ENCODE data around the gene MBNL2. TPM values are rescaled to one million over a fixed set of nuclear protein-coding genes. Genes with fewer than 3 reads are reported as not detected.
"Not testable (repeated sequence)": the region's sequence is repeated elsewhere in the genome, so short reads cannot be mapped to it uniquely, and the experiment has no call there.

The MBNL2 gene
- total RNA-seq, 3 donors from 2014 or later = 68.5 to 131 (median 120) TPM

- no peaks in the 10 kb centered on the region for H3K36me3 ChIP-seq
- H3K27ac ChIP-seq = no peak overlapping the region
- H3K4me1 ChIP-seq = no peaks in the 10 kb centered on the region
- H3K4me3 ChIP-seq = no peak overlapping the region
- no peaks in the 10 kb centered on the region for H3K9me3 ChIP-seq
- no peak for DNase-seq (ENCODE audit: low spot score in 2 of 2)
- TF ChIP-seq, protein P1, sequence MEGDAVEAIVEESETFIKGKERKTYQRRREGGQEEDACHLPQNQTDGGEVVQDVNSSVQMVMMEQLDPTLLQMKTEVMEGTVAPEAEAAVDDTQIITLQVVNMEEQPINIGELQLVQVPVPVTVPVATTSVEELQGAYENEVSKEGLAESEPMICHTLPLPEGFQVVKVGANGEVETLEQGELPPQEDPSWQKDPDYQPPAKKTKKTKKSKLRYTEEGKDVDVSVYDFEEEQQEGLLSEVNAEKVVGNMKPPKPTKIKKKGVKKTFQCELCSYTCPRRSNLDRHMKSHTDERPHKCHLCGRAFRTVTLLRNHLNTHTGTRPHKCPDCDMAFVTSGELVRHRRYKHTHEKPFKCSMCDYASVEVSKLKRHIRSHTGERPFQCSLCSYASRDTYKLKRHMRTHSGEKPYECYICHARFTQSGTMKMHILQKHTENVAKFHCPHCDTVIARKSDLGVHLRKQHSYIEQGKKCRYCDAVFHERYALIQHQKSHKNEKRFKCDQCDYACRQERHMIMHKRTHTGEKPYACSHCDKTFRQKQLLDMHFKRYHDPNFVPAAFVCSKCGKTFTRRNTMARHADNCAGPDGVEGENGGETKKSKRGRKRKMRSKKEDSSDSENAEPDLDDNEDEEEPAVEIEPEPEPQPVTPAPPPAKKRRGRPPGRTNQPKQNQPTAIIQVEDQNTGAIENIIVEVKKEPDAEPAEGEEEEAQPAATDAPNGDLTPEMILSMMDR (IDR thresholded peaks at IDR 0.05) = no peak
- TF ChIP-seq POLR2A (IDR thresholded peaks at IDR 0.05) (no peak), POLR2AphosphoS5 (IDR thresholded peaks at IDR 0.05) (no peak)
- intact Hi-C loops (cut with DNase I; ENCODE audit: low total_unique reads) = loop anchor here (10.0 kb wide), 1 partner anchor 232 kb away; no protein-coding TSS in a partner anchor
- no peaks in the 10 kb centered on the region for H3K27me3 ChIP-seq
These were observed 124.6 kb downstream of the MBNL2 start for GRCh38 chr13:97346561-97347254.

- Histone ChIP-seq H3K4me1 (no peaks in the 10 kb centered on the region), H3K27ac (no peak overlapping the region), H3K4me3 (no peak overlapping the region), H3K36me3 (no peaks in the 10 kb centered on the region), H3K27me3 (no peaks in the 10 kb centered on the region), H3K9me3 (no peaks in the 10 kb centered on the region)
- no peak for TF ChIP-seq POLR2AphosphoS5 (IDR thresholded peaks at IDR 0.05)
- TF ChIP-seq, protein P1 (IDR thresholded peaks at IDR 0.05) = no peak
- TF ChIP-seq POLR2A (IDR thresholded peaks at IDR 0.05) = no peak
- DNase-seq (ENCODE audit: low spot score in 2 of 2) = no peak
- intact Hi-C loops (cut with DNase I; ENCODE audit: low total_unique reads) = loop anchor here (10.0 kb wide), 1 partner anchor 233 kb away; no protein-coding TSS in a partner anchor
These were observed 125.3 kb downstream of the MBNL2 start for GRCh38 chr13:97347255-97347932.

DNA sequence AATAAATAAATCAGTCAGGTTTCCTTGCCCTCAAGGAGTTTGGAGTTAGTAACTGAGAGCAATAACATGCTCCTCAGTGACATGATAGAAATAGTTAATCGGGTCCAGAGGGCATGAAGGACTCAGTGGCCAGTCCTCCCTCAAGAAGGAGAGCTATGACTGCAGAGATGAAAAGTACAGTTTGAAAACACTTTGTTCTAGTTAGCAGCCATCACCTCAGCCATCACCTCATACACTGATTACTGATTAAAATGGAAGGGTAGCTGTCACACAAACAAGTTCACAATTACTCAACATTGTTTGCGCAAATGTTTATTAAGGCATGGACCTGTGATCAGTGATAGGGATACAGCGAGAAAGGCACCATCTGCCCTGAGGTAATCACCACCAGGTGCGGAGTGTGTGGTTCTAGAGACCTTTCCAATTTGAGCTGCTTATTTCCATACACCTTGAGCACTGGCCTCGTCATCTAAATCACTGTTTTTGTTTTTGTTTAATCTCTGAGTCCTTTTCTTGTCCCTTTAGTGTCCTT is 126.5 kb downstream of the MBNL2 start:
- no peak overlapping the region for H3K4me3 ChIP-seq
- intact Hi-C loops (cut with DNase I; ENCODE audit: low total_unique reads) = loop anchor here (10.0 kb wide), 1 partner anchor 234 kb away; no protein-coding TSS in a partner anchor
- no peaks in the 10 kb centered on the region for H3K9me3 ChIP-seq
- H3K27ac ChIP-seq = no peak overlapping the region
- TF ChIP-seq POLR2A (IDR thresholded peaks at IDR 0.05) = no peak
- no peak for TF ChIP-seq POLR2AphosphoS5 (IDR thresholded peaks at IDR 0.05)
- TF ChIP-seq, protein P1 (IDR thresholded peaks at IDR 0.05) = no peak
- no peaks in the 10 kb centered on the region for H3K36me3 ChIP-seq
- H3K4me1 ChIP-seq = no peaks in the 10 kb centered on the region
- H3K27me3 ChIP-seq = no peaks in the 10 kb centered on the region
- DNase-seq (ENCODE audit: low spot score in 2 of 2) = no peak

DNA sequence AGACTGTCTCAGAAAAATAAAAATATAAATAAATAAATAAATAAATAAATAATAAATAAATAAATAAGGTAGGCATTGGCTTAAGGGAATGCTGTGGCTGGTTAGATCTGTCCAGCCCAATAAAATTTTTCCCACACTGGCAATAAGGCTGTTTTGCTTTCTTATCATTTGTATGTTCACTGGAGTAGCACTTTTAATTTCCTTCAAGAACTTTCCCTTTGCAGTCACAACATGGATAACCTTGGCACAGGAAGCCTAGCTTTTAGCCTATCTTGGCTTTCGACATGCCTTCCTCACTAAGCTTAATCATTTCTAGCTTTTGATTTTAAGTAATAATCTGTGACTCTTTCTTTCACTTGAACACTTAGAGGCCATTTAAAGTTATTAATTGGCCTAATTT is 129.9 kb downstream of the MBNL2 start:
- H3K36me3 ChIP-seq, H3K27ac ChIP-seq: not testable (repeated sequence)

DNA sequence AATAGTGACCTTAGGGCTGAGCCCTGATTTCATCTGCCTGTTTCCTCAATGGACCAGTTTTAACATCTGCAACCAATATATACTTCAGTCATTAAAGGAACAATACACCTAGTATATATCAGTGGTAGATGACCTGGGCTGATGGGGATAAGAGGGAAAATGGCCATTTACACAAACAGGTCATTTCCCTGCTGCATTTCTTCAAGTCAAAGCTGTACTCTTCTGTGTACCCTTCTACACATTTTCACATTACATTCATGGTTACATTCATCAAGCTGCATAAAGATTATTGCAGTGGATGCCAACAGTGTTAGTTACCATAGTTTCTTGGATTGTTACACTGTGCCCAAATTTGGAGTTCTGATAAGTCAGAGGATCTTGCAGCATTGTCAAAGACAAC is 130.7 kb downstream of the MBNL2 start:
- Histone ChIP-seq H3K27ac (no peak overlapping the region), H3K4me1 (no peaks in the 10 kb centered on the region), H3K36me3 (peaks cover 6% of the 10 kb centered on the region), H3K4me3 (no peak overlapping the region), H3K9me3 (no peaks in the 10 kb centered on the region), H3K27me3 (no peaks in the 10 kb centered on the region)
- TF ChIP-seq POLR2AphosphoS5 (IDR thresholded peaks at IDR 0.05) (no peak), POLR2A (IDR thresholded peaks at IDR 0.05) (no peak)
- TF ChIP-seq, protein P1 (IDR thresholded peaks at IDR 0.05) = no peak
- intact Hi-C loops (cut with DNase I; ENCODE audit: low total_unique reads) = no loop called here
- no peak for DNase-seq (ENCODE audit: low spot score in 2 of 2)

More for the DNA sequence above, 129.9 kb downstream of the MBNL2 start:
- H3K4me1 ChIP-seq; DNase-seq (ENCODE audit: low spot score in 2 of 2); intact Hi-C loops (cut with DNase I; ENCODE audit: low total_unique reads); H3K4me3 ChIP-seq; H3K27me3 ChIP-seq; H3K9me3 ChIP-seq: not testable (repeated sequence)

Data from breast epithelium (tissue), 4 donors.